GM21528 (cell line): ENCODE data around the gene GH2.
"Not testable (repeated sequence)": the region's sequence is repeated elsewhere in the genome, so short reads cannot be mapped to it uniquely, and the experiment has no call there.

Source experiments
- ATAC-seq: cut with Tn5 transposase; IDR thresholded peaks from one replicate; pipeline ENCODE4 v1.9.1; 2021; ENCODE audit warnings: mild to moderate bottlenecking, moderate library complexity; ENCODE audit not compliant: unreplicated experiment, low FRiP score

Gene GH2

DNA sequence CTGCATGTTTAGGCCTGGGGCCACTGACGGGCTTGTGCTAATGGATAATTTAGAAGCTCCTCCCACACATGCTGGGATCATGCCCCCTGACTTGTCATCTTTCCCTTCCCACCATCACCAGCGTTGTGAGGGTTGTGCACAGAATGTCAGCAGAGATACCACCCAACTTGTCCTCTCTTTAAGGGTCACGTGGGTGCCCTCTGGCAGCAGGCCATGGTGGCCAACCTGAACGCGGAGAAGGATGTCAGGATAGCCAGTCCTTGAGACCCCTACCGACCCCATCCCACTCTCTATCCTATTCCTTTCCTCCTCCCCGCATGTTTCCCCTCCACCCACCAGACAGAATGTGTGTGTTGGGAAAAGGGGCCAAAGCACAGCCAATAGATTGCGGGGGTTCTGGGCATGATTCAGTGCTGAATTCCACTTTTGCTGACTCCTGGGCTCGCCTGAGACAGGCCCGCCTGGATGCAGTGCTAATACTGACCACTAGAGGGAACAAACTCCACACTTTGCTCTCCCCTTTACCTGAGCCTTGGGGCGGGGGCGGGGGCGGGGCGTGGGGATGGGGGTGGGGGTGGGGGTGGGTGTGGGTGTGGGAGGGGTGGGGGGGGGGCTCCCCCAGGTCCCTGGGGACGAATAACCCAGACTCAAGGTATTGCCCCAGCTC lies at the start of gene GH2:
GH2 (minus strand) TSS at position 10 of the 667 bp plus-strand sequence. CDS start 143 bp downstream, outside the sequence.
- ATAC-seq = no peak

DNA sequence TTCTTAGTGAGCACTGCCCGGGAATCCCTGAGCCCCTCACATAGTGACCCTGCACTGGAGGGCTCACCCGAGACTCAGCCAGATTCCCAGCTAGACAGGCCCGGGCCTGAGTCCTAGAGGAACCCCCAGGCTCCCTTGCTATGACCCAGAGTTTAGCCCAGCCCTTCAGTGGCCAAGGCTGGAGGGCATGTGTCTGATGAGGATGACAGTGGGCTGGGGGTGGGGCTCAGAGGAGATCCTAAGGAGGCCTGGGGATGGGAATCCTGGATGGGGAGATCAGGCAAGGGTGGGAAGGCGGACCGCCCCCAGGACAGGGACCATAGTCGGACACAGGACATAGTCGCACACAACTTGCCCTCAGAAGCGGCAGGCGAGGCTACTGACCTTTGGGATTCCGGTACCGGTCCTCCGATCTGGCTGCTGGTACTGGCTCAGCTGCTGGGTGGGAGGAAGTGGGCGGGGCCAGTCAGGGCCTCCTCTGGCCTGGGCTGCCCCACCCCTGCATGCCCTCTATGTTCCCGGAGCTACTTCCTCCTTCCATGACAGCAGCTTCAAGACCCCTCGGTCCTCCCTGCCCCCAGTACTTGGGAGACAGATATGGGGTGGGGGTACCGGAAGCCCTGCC lies 49.3 kb upstream of the GH2 start:
- ATAC-seq = no peak

DNA sequence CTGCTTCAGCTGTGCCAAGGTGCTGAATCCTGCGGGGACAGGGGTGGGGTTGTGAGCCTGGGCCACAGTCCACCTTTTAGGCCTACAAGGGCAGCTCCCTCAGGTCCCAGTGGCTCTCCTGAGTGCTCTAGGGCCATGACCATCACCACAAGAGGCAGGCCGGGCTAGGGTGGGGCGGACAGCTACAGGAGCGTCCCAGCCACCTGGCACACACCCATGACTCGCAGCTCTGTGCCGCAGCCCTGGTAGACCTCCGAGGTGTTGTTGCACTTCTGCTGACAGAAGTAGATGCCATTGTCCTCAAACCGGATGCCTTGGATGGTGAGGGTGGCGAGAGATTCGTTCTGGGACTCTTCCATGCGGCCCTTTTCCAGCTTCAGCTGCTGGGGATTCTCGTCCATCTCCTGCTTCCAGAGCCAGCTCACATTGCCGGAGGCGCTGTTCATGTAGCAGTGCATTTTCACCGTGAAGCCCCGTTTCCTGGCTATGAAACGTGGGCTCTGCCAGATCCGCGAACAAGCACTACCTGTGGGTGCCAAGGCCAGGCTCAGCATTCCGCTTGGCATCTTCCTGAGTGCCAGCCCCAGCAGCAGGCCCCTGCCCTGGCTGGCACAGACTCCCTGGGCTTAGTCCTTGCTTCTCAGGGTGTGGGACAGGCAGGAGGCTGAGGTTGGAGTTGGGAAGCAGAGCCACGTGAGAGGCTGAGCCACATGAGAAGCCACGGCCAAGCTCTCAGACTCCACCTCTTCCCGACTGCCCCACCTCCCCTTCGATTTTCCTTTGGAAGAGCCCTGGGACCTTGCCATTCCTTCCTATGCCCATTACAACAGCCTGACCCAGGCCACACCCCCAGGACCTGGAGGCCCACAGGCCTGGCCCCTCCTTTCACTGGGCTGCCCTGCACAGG lies 48.4 kb upstream of the GH2 start:
- ATAC-seq = no peak

DNA sequence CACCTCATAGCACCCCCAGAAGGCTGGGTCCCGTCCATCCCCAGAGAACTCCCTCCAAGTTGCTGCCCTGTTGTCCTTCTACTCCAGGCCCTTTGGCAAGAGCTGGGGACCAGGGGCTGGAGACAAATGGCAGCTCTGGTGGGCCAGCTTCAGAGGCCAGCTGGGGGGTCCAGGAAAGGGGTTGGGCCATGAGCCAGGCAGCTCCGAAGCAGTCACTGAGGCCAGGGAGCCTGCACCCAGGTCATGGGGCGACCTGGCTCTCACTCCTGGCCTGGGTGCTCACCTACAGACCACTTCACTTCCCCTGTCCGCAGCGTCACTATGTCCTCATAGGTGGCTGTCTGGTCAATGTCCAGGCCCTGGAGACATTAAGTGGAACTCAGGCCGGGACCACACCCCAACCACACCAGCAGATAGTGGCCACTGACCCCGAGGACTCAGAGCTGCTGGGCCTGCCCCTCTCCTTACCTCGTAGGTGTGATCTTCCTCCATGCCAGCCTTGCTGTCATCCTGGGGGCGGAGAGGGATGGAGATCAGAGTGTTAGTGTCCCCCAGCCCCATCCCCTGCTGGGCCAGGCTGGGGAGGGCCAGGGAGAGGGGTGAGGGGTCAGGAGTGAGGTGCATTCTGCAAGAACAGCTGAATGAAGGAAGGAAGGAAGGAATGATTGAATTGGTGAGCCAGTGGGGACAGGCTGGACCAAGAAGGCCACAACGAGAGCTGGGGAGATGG lies 47.4 kb upstream of the GH2 start:
- ATAC-seq = no peak

DNA sequence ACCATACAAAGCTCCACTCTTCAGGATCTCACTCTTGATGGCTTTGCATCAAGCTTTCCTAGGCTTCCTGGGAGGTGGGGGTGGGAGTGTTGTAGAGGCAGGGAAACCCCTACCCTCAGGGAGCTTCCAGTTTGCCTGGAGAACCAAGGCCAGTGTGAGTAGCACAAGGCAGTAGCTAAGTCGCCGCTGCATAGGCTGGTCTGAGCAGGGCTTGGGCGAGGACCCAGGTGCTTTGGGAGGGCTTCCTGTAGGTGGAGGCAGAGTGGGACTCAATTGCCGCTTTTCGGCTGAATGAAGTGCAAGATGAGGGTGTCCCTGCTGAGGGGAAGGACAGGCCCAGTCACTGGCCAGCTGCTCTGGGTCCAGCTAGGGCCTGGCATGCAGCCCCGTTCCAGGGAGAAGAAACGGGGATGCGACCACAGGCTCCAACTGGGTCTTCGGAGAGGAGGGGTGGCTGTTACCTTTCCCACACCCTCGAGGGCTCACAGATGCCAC lies 46.5 kb upstream of the GH2 start:
- no peak for ATAC-seq

DNA sequence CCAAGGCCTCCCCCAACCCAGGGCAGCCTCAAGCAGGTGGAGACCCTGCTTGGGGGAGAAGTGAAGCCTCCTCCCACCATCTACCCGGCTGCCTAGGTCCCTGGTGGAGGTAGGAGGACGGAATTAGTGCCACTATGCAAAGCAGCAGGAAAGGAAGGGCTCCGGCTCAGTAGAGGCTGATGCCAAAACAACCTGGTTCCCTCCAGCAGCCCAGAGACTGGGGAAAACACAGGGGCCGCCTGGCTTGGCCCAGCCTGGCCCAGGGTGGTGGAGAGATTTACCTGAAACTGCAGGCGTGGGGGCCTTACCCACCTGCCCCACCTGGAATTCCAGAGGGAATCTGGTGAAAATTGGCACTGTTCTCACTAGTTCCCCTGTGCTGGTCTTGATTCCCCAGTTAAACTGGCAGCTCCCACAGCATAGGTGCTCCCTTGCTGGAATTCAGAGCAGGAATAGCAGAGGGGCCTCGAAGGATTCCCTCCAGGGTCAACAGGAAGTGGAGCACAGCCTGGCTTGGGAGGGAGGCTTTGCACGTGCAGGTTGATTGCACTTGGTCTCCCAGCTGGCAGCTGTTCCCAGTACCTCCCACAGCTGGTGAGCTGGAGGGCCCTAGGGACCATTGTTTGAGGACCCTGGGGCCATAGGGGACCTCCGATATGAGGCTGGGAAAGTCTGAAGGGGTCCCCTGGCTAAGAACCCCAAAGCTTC lies 45.9 kb upstream of the GH2 start:
- no peak for ATAC-seq

DNA sequence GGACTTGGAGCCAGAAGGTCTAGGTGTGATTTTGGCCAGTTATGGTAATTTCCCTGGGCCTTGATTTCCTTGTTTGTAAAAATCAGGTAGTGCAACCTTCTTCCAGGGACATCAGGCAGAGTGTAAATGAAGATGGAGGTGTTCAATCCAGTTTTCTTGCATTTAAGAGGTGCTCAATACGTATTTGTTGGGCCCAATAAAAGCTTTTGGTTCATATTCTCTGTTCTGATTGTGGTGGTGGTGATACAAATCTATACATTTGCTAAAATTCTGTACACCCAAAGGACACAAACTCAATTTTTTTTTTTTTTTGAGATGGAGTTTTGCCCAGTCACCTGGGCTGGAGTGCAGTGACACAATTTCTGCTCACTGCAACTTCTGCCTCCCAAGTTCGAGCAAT lies 44.4 kb upstream of the GH2 start:
- ATAC-seq = no peak

DNA sequence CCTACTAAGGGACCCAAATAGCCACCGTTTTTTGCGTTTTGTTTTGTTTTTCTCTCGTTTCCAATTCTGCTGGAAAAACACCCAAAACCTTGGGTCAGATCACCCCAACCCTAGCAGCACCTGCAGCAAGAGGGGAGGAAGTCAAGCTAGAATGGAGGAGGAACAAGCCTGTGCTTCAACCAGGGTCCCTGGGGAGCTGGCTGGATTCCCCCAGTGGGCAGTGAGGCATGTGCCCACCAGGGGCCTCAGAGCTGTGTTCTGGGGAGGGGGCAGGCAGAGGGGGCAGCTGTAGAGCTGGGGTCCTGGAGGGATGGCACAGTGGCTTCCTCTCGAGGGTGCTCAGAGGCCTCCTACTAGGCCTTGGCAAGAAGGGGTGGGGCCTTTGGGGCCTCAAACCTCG lies 43.9 kb upstream of the GH2 start:
- no peak for ATAC-seq

DNA sequence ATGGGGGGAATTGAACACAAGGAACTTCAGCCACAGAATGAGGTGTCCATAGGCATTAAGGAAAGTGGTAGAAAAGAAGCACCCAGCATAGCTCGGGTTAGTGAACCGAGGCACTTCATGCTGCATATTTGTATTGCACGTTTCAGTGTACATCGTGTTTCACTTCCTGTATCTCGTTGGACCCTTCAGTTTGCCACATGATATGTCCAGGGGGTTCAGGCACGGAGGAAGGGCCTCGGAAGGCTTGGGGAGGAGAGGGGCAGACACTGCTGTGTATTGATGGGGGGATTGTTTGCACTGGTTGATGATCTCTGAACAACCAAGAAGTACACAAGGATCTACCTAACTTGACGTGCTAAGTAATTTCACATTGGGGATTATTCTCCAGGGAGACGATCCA lies 40.7 kb upstream of the GH2 start:
- peak; percentile 49 for ATAC-seq

DNA sequence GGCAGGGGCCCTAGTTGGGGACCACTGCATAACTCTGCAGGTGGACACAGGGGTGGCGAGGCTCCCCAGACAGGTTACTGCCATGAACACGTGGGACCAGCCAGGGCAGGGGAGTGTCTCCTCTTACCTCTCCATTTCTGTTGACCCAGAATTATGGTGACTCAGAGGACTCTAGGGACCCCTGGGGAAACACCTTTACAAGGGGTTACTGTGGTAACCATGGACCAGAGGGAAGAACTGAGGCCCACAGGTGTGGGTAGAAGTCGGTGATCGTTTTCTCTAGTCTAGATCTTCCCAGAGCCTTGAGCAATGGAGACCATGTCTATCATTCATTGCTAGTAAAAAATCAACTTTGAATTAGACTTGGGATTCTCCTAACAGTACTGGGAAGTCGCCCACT lies 39.0 kb upstream of the GH2 start:
- not testable (repeated sequence) for ATAC-seq

DNA sequence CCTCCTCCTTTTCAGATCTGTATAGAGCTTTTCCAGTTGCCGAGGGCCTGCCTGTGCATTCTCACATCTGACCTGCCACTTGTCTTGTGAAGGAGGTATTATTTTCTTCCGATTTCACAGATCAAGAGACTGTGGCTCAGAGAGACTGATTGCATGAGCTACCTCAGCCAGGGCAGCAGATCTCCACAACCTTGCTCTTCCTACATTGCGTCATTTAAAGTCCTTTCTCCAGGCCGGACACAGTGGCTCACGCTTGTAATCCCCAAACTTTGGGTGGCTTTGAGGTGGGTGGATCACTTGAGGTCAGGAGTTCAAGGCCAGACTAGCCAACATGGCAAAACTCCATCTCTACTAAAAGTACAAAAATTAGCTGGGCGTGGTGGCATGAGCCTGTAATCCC lies 38.3 kb upstream of the GH2 start:
- not testable (repeated sequence) for ATAC-seq

DNA sequence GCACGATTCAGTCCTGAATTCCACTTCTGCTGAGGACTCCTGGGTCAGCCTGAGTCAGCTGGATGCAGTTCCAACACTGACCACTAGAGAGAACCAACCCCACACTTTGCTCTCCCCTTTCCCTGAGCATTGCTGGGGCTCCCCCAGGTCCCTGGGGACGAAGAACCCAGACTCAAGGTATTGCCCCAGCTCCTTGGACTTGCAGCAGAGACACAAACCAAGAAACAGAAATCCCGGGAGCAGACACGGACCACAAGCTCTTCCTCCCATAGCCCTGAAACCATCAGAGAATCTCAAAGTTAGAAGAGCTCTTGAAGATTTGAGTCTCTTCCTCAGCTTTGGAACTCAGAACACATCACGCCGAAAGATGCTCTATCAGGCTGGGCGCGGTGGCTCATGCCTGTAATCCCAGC lies 37.6 kb upstream of the GH2 start:
- no peak for ATAC-seq

DNA sequence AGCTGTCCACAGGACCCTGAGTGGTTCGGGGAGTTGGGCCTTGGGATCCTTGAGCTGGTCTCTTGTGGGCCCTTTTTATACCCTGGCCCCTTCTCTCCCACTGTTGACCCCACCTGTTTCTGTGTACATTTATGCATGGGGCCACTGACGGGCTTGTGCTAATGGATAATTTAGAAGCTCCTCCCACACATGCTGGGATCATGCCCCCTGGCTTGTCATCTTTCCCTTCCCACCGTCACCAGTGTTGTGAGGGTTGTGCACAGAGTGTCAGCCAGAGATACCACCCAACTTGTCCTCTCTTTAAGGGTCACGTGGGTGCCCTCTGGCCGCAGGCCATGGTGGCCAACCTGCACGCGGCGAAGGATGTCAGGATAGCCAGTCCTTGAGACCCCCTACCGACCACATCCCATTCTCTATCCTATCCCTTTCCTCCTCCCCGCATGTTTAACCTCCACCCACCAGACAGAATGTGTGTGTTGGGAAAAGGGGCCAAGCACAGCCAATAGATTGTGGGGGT lies 37.1 kb upstream of the GH2 start, which contains the start of gene GH1:
GH1 (minus strand) TSS at position 51 of the 517 bp plus-strand sequence. CDS start 63 bp downstream, outside the sequence.
- ATAC-seq = not testable (repeated sequence)

DNA sequence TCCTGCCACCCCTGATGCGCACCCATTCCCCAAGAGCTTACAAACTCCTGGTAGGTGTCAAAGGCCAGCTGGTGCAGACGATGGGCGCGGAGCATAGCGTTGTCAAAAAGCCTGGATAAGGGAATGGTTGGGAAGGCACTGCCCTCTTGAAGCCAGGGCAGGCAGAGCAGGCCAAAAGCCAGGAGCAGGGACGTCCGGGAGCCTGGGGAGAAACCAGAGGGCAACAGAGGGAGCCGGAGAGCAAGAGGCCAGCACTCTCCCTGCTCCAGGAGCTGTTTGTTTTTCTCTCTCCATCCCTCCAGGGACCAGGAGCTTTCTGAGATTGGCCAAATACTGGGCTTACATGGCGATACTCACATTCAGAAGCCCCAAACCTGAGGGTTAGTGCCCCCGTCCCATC lies 36.6 kb upstream of the GH2 start:
- ATAC-seq = no peak

DNA sequence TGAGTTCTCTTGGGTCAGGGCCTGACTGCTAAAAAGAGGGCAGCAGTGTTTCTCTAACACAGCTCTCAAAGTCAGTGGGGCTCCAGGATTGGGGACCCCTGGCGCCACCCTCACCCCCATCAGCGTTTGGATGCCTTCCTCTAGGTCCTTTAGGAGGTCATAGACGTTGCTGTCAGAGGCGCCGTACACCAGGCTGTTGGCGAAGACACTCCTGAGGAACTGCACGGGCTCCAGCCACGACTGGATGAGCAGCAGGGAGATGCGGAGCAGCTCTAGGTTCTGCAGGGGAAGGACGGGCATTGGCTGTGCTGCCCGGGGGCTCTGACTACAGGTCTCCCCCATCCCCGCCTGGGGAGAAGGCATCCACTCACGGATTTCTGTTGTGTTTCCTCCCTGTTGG lies 35.9 kb upstream of the GH2 start:
- ATAC-seq = no peak

DNA sequence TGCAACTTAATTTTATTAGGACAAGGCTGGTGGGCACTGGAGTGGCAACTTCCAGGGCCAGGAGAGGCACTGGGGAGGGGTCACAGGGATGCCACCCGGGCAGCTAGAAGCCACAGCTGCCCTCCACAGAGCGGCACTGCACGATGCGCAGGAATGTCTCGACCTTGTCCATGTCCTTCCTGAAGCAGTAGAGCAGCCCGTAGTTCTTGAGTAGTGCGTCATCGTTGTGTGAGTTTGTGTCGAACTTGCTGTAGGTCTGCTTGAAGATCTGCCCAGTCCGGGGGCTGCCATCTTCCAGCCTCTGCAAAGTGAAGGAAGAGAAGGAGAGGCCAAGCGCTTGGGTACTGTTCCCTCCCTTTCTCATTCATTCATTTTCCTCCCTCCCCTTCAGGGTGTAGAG lies 35.5 kb upstream of the GH2 start:
- not testable (repeated sequence) for ATAC-seq

DNA sequence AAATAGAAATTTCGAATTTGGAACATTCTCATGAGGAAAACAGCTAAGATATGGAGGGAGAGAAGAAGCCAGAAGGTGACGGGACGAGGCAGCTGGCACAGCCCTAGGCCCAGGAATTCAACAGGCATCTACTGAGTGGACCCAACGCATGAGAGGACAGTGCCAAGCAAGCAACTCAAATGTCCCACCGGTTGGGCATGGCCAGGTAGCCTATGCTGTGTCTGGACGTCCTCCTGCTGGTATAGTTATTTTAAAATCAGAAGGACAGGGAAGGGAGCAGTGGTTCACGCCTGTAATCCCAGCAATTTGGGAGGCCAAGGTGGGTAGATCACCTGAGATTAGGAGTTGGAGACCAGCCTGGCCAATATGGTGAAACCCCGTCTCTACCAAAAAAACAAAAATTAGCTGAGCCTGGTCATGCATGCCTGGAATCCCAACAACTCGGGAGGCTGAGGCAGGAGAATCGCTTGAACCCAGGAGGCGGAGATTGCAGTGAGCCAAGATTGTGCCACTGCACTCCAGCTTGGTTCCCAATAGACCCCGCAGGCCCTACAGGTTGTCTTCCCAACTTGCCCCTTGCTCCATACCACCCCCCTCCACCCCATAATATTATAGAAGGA lies 34.9 kb upstream of the GH2 start:
- no peak for ATAC-seq

DNA sequence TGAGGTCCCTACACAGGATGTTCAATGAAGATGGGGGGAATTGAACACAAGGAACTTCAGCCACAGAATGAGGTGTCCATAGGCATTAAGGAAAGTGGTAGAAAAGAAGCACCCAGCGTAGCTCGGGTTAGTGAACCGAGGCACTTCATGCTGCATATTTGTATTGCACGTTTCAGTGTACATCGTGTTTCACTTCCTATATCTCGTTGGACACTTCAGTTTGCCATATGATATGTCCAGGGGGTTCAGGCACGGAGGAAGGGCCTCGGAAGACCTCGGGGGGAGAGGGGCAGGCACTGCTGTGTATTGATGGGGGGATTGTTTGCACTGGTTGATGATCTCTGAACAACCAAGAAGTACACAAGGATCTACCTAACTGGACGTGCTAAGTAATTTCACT lies 34.0 kb upstream of the GH2 start:
- not testable (repeated sequence) for ATAC-seq

DNA sequence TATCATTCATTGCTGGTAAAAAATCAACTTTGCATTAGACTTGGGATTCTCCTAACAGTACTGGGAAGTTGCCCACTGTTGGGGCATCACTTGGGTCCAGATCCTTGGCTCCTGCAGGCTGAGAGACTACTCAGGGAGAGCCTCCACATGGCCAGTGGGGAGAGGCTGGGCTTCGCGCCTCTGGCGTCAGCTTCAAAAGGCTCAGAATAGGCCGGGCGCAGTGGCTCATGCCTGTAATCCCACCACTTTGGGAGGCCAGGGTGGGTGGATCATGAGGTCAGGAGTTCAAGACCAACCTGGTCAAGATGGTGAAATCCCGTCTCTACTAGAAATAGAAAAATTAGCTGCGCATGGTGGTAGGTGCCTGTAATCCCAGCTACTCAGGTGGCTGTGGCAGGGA lies 32.7 kb upstream of the GH2 start:
- ATAC-seq = no peak
